Gastroesophageal sphincter (tissue), 3 donors: ENCODE measurements around the gene TMEM170B.

ENCODE experiments used
- CTCF ChIP-seq, 4 experiments: fragments of 200-600 bp in 2 of 4; fragments of 450-650 bp in 2 of 4; sonication (generic) in 1 of 4; IDR thresholded peaks; one replicate each; pipeline ENCODE4 v1.5.1; 2017 to 2019; ENCODE audit warnings: antibody characterized with exemption in 4 of 4, mild to moderate bottlenecking in 2 of 4, moderate library complexity in 2 of 4
- EP300 ChIP-seq: sonication (generic); formaldehyde crosslinking; IDR thresholded peaks from one replicate; pipeline ENCODE4 v1.6.1; 2017; ENCODE audit warnings: antibody characterized with exemption, mild to moderate bottlenecking
- POLR2A ChIP-seq, 2 donors: fragments of 450-650 bp; IDR thresholded peaks; one replicate each; pipeline ENCODE4 v1.6.1; 2017; ENCODE audit warnings: antibody characterized with exemption in 2 of 2, mild to moderate bottlenecking in 2 of 2, moderate library complexity in 1 of 2
- POLR2AphosphoS5 ChIP-seq: sonication (generic); formaldehyde crosslinking; IDR thresholded peaks from one replicate; pipeline ENCODE4 v1.6.1; 2017; ENCODE audit warnings: antibody characterized with exemption

GRCh38 chr6:11492464-11493290, 44.9 kb upstream of the TMEM170B start:
- TF ChIP-seq POLR2AphosphoS5 (no peak), CTCF (IDR thresholded peaks at IDR 0.05) (no peak), EP300 (no peak), POLR2A (IDR thresholded peaks at IDR 0.05) (no peak)
